ENCODE measurements around the gene SPPL3. TPM values are rescaled to one million over a fixed set of nuclear protein-coding genes. Genes with fewer than 3 reads are reported as not detected.
"Not testable (repeated sequence)": the region's sequence is repeated elsewhere in the genome, so short reads cannot be mapped to it uniquely, and the experiment has no call there.

The SPPL3 gene
- total RNA-seq, 2 experiments from 2014 or later, result 24.7 to 27.6 TPM

DNA sequence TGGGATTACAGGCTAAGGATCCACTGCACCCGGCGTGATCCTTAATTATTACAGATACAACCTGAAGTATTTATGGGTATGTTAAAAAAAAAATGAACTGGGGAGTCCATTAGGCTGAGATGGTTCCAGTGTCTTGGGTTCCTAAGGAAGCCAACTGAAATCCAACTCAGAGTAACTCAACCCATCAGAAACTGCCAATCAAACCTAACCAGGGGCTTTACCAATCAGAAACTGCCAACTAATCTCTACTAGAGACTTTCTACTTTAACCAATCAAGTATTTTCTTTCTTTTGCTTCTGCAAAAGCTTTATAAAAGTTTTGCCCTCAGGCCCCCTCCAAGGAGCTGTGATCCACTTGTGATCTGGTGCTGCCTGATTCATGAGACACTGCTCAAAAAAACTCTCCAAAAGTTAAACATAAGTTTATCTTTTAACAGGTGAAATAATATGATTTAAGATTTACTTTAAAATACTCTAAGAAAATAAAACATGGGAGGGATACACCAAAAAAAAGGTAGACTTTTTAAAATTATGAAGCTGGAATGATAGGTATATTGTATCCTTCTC is 90.5 kb downstream of the SPPL3 start:
- no peak for DNase-seq
- Mint-ChIP-seq H3K27me3 (no peaks in the 10 kb centered on the region), H3K4me3 (no peak overlapping the region), H3K9me3 (no peaks in the 10 kb centered on the region), H3K4me1 (peaks cover 31% of the 10 kb centered on the region), H3K27ac (no peak overlapping the region), H3K36me3 (peaks cover 7% of the 10 kb centered on the region)

DNA sequence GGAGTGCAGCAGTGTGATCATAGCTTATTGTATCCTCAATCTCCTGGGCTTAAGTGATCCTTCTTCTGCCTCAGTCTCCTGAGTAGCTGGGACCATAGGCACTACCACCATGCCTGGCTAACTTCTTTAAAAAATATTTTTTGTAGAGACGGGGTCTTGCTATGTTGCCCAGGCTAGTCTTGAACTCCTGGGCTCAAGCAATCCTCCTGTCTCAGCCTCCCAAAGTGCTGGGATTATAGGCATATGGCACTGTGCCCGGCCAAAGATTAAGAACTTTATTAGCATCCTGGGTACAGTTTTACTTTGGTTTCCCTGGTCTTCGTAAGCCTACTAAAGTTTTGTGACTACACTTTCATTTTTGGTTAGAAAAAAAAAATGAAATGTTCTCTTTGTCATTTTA is 94.1 kb downstream of the SPPL3 start:
- H3K4me3 Mint-ChIP-seq, result no peak overlapping the region

DNA sequence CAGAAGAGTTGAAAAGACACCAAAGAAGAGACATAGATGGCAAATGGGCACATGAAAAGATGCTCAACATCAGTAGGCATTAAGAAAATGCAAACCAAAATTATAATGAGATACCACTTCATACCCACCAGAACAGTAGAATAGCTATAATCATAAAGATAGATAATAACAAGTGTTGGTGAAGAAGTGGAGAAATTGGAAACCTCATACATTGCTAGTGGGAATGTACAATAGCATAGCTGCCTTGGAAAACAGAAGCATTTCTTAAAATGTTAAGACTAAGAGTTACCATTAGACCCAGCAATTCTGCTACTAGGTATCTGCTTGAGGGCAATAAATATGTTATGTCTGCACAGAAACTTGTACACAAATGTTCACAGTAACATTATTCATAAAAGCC is 99.7 kb downstream of the SPPL3 start:
- Mint-ChIP-seq H3K9me3 (no peaks in the 10 kb centered on the region), H3K4me3 (no peak overlapping the region), H3K4me1 (peaks cover 24% of the 10 kb centered on the region), H3K36me3 (peaks cover 15% of the 10 kb centered on the region), H3K27me3 (no peaks in the 10 kb centered on the region), H3K27ac (no peak overlapping the region)
- no peak for DNase-seq

More for the DNA sequence above, 94.1 kb downstream of the SPPL3 start:
- Mint-ChIP-seq H3K4me1 (peaks cover 14% of the 10 kb centered on the region), H3K9me3 (no peaks in the 10 kb centered on the region), H3K36me3 (peaks cover 6% of the 10 kb centered on the region), H3K27me3 (no peaks in the 10 kb centered on the region), H3K27ac (no peak overlapping the region)
- no peak for DNase-seq

DNA sequence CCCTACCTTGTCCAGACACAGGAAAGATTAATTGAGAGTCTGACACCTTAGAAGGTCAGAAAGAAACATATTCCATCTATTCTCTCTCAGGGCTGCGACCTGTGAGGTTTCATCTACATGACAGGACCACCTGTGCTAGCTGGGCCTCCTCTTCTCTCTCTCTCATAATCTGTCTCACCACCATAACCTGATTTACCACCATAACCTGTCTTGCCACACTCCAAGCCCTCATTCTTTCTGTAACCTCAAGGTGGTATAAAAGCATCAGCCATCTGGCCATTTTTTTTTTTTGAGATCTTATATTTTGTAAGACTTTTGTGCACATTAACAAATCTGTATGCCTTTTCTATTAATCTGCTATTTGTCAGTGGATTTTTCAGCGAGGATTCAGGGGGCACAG is 103.0 kb downstream of the SPPL3 start:
- Mint-ChIP-seq H3K36me3 (peaks cover 33% of the 10 kb centered on the region), H3K4me3 (no peak overlapping the region), H3K27ac (peak overlapping the region; percentile 7), H3K9me3 (peaks cover 7% of the 10 kb centered on the region), H3K27me3 (no peaks in the 10 kb centered on the region), H3K4me1 (peaks cover 46% of the 10 kb centered on the region)
- DNase-seq, result no peak

DNA sequence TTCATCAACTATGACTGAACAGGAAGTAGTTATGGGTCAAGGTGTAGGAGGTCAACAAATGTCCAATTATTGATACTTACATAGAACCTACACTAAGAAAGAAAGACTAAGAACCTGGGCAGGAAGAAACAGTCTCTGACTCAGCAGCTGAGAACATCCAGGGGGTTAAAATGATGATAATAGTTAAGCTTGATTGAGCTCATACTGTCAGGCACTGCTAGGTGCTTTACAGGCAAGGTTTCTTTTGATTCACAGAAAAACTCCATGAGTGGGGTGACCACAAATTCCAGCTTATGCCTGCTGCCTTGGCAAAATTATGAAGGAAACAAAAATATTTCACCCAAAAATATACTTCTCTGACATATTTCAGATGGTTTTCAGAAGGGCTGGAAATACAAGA is 103.5 kb downstream of the SPPL3 start:
- Mint-ChIP-seq H3K9me3 (peaks cover 12% of the 10 kb centered on the region), H3K36me3 (peaks cover 37% of the 10 kb centered on the region), H3K27ac (peak overlapping the region; percentile 8), H3K4me1 (peaks cover 48% of the 10 kb centered on the region), H3K4me3 (no peak overlapping the region), H3K27me3 (no peaks in the 10 kb centered on the region)
- no peak for DNase-seq

DNA sequence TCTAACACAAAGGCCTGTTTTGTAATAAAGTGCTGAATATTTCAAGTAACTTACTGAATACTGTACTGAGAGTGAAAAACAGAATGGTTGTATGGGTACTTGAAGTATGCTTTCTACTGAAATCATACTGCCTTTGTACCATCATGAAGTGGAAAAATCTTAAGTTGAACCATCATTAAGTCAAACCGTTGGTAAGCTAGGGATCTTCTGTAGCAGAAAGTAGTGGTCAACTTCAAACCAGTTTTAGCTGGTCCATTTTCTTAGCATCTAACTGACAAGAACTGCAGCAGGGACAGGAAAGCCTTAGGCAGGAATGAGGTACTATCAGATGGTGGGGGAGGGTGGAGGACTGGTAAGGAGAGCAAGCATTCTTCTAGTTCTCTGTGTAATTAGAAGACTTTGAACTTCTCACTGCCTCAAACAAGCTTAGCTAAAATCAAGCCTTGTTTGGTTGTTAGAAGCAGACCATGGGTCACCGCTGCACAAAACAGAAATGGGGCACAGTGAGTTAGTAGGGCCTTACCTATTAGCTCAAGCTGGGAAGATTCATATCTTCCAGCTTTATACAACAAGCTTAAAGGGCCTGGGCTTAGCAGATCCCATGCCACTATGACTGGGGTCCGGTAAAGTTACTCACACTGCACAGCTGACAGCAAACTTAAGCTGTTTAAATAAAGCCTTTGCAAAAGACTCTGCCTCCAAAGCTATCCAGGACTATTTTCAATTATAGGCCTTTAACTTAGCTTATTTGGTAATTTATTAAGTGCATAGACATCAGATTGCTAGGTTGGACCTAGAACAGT is 104.7 kb downstream of the SPPL3 start:
- peaks cover 48% of the 10 kb centered on the region for H3K4me1 Mint-ChIP-seq
- H3K27me3 Mint-ChIP-seq, result no peaks in the 10 kb centered on the region
- H3K4me3 Mint-ChIP-seq, result no peak overlapping the region
- H3K36me3 Mint-ChIP-seq, result peaks cover 43% of the 10 kb centered on the region
- no peak for DNase-seq
- peaks cover 21% of the 10 kb centered on the region for H3K9me3 Mint-ChIP-seq
- no peak overlapping the region for H3K27ac Mint-ChIP-seq

DNA sequence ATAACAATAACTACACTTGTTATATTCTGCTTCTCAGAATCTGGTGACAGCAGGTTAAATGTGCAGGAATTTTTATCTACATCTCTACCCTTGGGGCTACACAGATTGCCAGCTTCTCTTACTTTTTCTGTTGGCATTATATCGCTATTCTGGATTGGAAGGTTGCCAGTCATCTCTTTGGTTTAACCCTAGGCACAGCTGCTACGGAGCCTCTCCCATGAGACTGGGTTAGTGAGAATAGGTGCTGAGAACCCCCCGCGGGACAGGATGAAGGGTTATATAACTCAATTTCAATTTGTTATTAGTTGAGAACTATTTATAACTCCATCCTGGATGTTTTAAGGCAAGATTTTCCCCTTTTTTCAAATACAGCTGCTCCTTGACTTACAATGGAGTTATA is 105.5 kb downstream of the SPPL3 start:
- Mint-ChIP-seq H3K27ac (no peak overlapping the region), H3K4me1 (peaks cover 44% of the 10 kb centered on the region)

DNA sequence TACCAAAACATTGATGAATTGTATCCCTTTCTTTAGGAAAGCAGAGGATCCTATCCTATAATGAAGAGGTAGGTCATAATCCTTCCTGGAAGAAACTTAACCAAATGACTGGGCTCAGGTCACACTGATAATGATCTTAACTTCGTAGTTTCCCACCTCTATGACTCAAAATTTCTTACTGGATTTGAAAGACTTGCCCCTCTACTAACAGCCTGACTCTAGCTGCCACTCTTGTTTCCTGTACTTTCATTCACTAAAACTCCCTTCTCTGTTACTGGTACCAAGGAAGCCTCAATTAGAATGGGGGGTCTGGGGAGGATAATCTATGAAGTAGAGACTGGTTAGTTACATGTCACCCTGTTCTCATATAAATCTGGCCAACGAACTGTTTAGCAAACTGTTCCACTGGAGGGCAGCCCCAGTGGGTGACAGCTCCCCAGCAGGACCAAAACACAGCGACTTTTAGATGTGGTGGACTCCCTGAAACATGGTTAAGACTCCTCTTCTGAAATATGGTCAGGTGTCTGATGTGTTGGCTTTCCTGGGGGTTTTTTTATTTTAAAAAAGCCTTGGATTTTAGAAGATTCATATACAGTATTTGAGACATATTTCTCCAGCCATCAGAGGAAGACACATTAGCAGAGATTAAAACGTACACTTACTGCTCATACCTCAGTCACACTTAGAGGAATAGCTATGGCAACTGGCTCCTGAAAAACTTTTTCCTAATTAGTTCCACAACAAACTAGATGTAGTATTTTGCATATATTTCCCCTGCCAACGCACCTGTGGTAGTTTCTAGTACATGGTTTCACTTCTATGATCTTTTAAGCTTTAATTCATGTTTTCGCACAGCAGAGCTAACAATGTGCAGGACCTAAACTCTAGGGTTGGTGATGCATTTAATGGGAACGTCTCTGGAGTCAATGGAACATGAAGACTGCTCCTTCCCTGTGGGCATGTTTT is 106.2 kb downstream of the SPPL3 start:
- H3K9me3 Mint-ChIP-seq, result peaks cover 24% of the 10 kb centered on the region
- peak overlapping the region; percentile 71 for H3K27ac Mint-ChIP-seq
- no peak overlapping the region for H3K4me3 Mint-ChIP-seq
- no peaks in the 10 kb centered on the region for H3K27me3 Mint-ChIP-seq
- H3K4me1 Mint-ChIP-seq, result peaks cover 41% of the 10 kb centered on the region
- H3K36me3 Mint-ChIP-seq, result peaks cover 38% of the 10 kb centered on the region
- DNase-seq, result no peak

More for the DNA sequence above, 105.5 kb downstream of the SPPL3 start:
- H3K4me3 Mint-ChIP-seq, result no peak overlapping the region
- no peaks in the 10 kb centered on the region for H3K27me3 Mint-ChIP-seq
- DNase-seq, result no peak
- H3K36me3 Mint-ChIP-seq, result peaks cover 40% of the 10 kb centered on the region
- H3K9me3 Mint-ChIP-seq, result peaks cover 22% of the 10 kb centered on the region

DNA sequence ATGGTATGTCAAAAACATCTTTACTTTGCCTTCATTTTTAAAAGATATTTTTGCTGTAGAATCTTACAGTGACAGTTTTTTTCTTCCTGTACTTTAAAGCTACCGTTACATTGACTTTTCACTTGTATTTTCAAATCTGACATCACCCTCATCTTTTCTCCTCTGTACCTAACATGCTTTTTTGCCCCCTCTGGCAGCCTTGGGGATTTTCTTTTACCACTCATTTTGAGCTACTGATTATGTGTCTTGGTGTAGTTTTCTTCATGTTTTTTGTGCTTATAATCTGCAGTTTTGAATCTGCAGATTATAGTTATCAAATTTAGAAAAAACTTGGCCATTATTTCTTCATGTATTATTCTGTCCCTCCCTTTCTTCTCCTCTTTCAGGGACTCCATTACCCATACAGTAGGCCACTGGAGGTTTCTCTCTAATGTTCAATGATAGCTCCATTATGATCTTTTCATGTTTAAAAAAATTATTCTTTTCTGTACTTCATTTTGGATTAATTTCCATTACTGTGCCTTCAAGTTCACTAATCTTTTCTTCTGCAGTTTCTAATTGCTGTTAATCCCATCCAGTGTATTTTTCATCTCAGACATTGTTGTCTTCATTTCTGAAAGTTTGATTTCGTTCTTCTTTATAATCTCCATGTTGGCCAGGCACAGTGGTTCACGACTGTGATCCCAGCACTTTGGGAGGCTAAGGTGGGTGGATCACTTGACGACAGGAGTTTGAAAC is 108.5 kb downstream of the SPPL3 start:
- Mint-ChIP-seq H3K4me3 (no peak overlapping the region), H3K4me1 (peaks cover 31% of the 10 kb centered on the region), H3K27ac (no peak overlapping the region), H3K27me3 (no peaks in the 10 kb centered on the region), H3K9me3 (peaks cover 24% of the 10 kb centered on the region), H3K36me3 (peaks cover 40% of the 10 kb centered on the region)
- no peak for DNase-seq

DNA sequence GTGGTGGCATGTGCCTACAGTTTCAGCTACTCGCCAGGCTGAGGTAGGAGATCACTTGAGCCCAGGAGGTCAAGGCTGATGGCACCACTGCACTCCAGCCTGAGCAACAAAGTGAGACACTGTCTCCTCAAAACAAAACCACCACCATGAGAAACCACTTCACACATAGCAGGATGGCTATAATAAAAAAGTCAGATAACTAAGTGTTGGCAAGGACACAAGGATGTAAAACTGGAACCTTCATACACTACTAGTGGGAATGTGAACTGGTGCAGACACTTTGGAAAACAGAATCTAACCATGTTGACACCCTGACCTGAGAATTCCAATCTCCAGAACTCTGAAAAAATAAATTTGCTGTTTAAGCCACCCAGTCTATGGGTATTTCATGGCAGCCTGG is 110.8 kb downstream of the SPPL3 start:
- H3K9me3 Mint-ChIP-seq, result peaks cover 24% of the 10 kb centered on the region
- peaks cover 18% of the 10 kb centered on the region for H3K4me1 Mint-ChIP-seq
- H3K4me3 Mint-ChIP-seq, result no peak overlapping the region
- peaks cover 46% of the 10 kb centered on the region for H3K36me3 Mint-ChIP-seq
- H3K27me3 Mint-ChIP-seq, result no peaks in the 10 kb centered on the region
- no peak overlapping the region for H3K27ac Mint-ChIP-seq
- no peak for DNase-seq

DNA sequence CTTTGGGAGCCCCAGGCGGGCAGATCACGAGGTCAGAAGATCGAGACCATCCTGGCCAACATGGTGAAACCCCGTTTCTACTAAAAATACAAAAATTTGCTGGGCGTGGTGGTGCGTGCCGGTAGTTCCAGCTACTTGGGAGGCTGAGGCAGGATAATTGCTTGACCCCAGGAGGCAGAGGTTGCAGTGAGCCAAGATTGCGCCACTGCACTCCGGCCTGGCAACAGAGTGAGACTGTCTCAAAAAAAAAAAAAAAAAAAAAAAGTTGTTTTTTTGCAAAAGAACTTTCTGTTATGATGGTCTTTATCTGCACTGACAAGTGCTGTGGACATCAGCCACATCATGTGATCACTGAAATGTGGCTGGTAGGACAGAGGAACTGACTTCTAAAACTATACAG is 111.7 kb downstream of the SPPL3 start:
- H3K27ac Mint-ChIP-seq, H3K27me3 Mint-ChIP-seq, DNase-seq, H3K4me3 Mint-ChIP-seq, H3K4me1 Mint-ChIP-seq: not testable (repeated sequence)
- Mint-ChIP-seq H3K9me3 (peaks cover 21% of the 10 kb centered on the region), H3K36me3 (peaks cover 43% of the 10 kb centered on the region)

DNA sequence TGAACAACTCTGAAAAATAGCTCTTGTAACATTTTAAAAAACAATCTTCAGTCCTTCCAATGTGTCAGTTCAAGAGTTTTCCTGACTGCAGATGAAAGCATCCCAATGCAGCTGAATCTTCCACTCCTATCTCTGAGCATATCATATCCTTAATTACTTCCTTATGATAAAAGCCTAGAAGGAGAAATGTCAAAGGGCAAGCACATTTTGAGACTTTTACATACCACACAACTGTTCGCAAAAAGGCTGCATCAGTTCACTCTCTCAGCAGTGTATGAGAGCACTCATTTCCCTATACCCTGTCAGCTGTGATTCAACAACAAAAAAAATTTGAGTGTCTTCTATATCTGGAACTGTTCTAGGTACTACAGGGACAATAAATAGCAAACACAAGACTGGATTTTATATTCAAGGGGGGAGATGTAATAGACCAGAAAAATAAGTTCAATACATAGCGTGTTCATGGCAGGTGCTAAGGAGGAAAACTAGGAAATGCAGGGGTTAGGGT is 112.4 kb downstream of the SPPL3 start:
- peaks cover 5% of the 10 kb centered on the region for H3K4me1 Mint-ChIP-seq
- peaks cover 35% of the 10 kb centered on the region for H3K36me3 Mint-ChIP-seq
- no peak for DNase-seq
- no peak overlapping the region for H3K4me3 Mint-ChIP-seq
- H3K27me3 Mint-ChIP-seq, result no peaks in the 10 kb centered on the region
- peaks cover 17% of the 10 kb centered on the region for H3K9me3 Mint-ChIP-seq
- H3K27ac Mint-ChIP-seq, result no peak overlapping the region

DNA sequence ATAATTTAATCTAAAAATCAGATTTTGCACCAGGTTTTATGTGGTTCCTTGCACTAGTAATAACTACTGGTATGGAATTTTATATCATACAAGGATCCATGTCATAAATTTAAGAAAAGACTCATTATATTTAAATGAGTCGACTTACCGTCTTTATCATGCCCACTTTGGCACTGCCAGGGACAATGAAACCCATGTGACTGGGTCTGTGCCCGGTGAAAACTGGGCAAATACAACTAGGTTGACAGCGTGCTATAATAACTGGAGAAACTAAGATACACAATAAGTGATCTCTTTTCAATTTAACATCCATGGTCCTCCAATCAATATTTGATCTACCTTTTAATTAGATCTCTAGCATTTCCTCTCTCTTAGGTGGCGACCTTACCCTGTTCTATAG is 114.0 kb downstream of the SPPL3 start:
- peaks cover 7% of the 10 kb centered on the region for H3K9me3 Mint-ChIP-seq
- peaks cover 19% of the 10 kb centered on the region for H3K36me3 Mint-ChIP-seq
- no peak overlapping the region for H3K4me3 Mint-ChIP-seq

DNA sequence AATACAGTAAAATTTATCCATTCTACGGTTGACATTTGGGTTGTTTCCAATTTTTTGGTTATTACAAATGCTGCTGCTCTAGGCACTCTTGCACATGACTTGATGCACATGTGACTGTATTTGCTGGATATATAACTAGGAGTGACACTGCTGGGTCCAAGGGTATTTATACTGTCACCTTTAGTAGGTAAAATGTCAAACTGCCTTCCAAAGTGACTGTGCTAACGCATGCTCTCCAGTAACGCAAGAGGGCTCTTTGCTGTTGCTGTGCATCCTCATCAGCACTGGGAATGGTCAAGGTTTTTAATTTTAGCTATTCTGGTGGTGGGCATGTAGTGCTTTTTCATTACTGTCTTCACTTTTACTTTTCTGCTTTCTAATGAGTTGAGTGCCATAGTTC is 116.3 kb downstream of the SPPL3 start:
- DNase-seq, result no peak
- H3K27me3 Mint-ChIP-seq, result no peaks in the 10 kb centered on the region
- H3K27ac Mint-ChIP-seq, result no peak overlapping the region
- no peak overlapping the region for H3K4me3 Mint-ChIP-seq
- H3K9me3 Mint-ChIP-seq, result no peaks in the 10 kb centered on the region
- peaks cover 11% of the 10 kb centered on the region for H3K4me1 Mint-ChIP-seq
- peaks cover 15% of the 10 kb centered on the region for H3K36me3 Mint-ChIP-seq

More for the DNA sequence above, 114.0 kb downstream of the SPPL3 start:
- no peak for DNase-seq
- H3K27ac Mint-ChIP-seq, result no peak overlapping the region
- H3K4me1 Mint-ChIP-seq, result peaks cover 4% of the 10 kb centered on the region
- no peaks in the 10 kb centered on the region for H3K27me3 Mint-ChIP-seq
